ENCODE measurements around the gene CCDC192. TPM values are rescaled to one million over a fixed set of nuclear protein-coding genes. Genes with fewer than 3 reads are reported as not detected.
"Not testable (repeated sequence)": the region's sequence is repeated elsewhere in the genome, so short reads cannot be mapped to it uniquely, and the experiment has no call there.

Gene CCDC192
- total RNA-seq, 4 donors from 2014 or later, result 0.94 to 2.6 (median 0.94) TPM; not detected in 1

DNA sequence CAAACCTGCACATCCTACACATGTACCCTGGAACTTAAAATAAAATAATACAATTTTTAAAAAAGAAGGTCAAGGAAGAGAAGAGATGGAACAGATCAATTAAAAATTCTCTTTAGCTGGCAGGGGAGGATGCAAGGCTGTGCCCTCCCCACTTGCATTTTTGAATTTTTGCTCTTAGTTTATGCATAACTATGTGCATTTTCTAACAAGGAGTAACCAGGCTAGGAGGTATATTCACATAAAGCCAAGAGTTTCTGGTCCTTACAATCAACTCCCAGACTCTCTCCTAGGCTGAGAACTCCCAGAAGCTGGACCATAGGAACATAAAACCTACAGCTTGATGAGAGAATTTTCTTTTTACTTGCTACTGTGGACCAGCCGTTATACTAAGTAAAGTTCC is 29.8 kb downstream of the CCDC192 start:
- no peak for TF ChIP-seq EP300 (IDR thresholded peaks at IDR 0.05)
- TF ChIP-seq POLR2AphosphoS5 (IDR thresholded peaks at IDR 0.05), result no peak
- no peak for TF ChIP-seq POLR2A (IDR thresholded peaks at IDR 0.05)
- TF ChIP-seq, protein P1, sequence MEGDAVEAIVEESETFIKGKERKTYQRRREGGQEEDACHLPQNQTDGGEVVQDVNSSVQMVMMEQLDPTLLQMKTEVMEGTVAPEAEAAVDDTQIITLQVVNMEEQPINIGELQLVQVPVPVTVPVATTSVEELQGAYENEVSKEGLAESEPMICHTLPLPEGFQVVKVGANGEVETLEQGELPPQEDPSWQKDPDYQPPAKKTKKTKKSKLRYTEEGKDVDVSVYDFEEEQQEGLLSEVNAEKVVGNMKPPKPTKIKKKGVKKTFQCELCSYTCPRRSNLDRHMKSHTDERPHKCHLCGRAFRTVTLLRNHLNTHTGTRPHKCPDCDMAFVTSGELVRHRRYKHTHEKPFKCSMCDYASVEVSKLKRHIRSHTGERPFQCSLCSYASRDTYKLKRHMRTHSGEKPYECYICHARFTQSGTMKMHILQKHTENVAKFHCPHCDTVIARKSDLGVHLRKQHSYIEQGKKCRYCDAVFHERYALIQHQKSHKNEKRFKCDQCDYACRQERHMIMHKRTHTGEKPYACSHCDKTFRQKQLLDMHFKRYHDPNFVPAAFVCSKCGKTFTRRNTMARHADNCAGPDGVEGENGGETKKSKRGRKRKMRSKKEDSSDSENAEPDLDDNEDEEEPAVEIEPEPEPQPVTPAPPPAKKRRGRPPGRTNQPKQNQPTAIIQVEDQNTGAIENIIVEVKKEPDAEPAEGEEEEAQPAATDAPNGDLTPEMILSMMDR (IDR thresholded peaks at IDR 0.05), result no peak
- H3K27ac ChIP-seq, result no peak overlapping the region
- no peaks in the 10 kb centered on the region for H3K9me3 ChIP-seq
- no peak overlapping the region for H3K4me3 ChIP-seq
- ATAC-seq, result no peak
- H3K27me3 ChIP-seq, result no peaks in the 10 kb centered on the region
- H3K4me1 ChIP-seq, result no peaks in the 10 kb centered on the region
- WGBS, 2 donors (ENCODE audit: low coverage in 1 of 2), result 78 to 95% methylated on average over 1 of the region's 1 CpG
- no peaks in the 10 kb centered on the region for H3K36me3 ChIP-seq

DNA sequence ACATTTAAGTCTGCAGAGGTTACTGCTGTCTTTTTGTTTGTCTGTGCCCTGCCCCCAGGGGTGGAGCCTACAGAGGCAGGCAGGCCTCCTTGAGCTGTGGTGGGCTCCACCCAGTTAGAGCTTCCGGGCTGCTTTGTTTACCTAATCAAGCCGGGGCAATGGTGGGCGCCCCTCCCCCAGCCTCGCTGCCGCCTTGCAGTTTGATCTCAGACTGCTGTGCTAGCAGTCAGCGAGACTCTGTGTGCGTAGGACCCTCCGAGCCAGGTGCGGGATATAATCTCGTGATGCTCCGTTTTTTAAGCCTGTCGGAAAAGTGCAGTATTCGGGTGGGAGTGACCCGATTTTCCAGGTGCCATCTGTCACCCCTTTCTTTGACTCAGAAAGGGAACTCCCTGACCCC is 36.2 kb downstream of the CCDC192 start:
- H3K4me3 ChIP-seq, H3K36me3 ChIP-seq, H3K4me1 ChIP-seq, H3K27ac ChIP-seq, H3K9me3 ChIP-seq, H3K27me3 ChIP-seq, ATAC-seq: not testable (repeated sequence)
- 40% methylated on average over 1 of the region's 14 CpGs; no CpG with 5 or more reads in 1 of the 2 donors for WGBS, 2 donors (ENCODE audit: low coverage in 1 of 2)

DNA sequence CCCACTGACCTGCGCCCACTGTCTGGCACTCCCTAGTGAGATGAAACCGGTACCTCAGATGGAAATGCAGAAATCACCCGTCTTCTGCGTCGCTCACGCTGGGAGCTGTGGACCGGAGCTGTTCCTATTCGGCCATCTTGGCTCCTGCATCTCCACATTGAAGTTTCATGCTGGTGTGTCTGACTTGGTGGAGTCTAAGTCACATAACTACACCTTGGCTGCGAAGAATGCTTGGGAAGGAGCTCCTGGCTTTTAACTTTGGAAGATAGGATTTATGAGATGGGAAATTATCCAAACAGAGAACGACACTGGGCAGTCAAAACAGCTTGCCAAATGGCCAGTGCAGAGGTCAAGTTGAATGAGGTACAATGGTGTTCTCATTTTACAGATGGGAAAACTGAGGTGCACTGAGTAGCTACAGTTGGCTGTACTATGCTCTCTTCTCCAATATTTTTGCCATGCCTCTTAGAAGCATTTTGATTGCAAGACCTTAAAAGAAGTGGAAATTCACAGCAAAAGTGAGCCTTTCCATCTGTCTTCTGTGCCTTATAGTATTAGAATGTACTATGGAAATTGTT is 36.7 kb downstream of the CCDC192 start:
- Histone ChIP-seq H3K4me1 (peaks cover 0 to 2% (median 0%) of the 10 kb centered on the region in 3 donors), H3K9me3 (no peaks in the 10 kb centered on the region), H3K27me3 (no peaks in the 10 kb centered on the region), H3K4me3 (no peak overlapping the region), H3K36me3 (no peaks in the 10 kb centered on the region), H3K27ac (no peak overlapping the region)
- no peak for ATAC-seq
- no peak for TF ChIP-seq POLR2AphosphoS5 (IDR thresholded peaks at IDR 0.05)
- TF ChIP-seq, protein P1 (IDR thresholded peaks at IDR 0.05), result no peak
- TF ChIP-seq EP300 (IDR thresholded peaks at IDR 0.05), result no peak
- TF ChIP-seq POLR2A (IDR thresholded peaks at IDR 0.05), result no peak
- 80 to 92% methylated on average over 1 to 5 of the region's 10 CpGs for WGBS, 2 donors (ENCODE audit: low coverage in 1 of 2)

GRCh38 chr5:127741412-127741811 is 38.2 kb downstream of the CCDC192 start:
- TF ChIP-seq, protein P1 (IDR thresholded peaks at IDR 0.05), result no peak
- no peak for TF ChIP-seq POLR2AphosphoS5 (IDR thresholded peaks at IDR 0.05)
- no peak for TF ChIP-seq EP300 (IDR thresholded peaks at IDR 0.05)
- TF ChIP-seq POLR2A (IDR thresholded peaks at IDR 0.05), result no peak
- Histone ChIP-seq H3K27me3 (no peaks in the 10 kb centered on the region), H3K4me3 (no peak overlapping the region), H3K9me3 (no peaks in the 10 kb centered on the region), H3K4me1 (peaks cover 0 to 2% (median 0%) of the 10 kb centered on the region in 3 donors), H3K36me3 (no peaks in the 10 kb centered on the region), H3K27ac (no peak overlapping the region)
- ATAC-seq, result no peak

DNA sequence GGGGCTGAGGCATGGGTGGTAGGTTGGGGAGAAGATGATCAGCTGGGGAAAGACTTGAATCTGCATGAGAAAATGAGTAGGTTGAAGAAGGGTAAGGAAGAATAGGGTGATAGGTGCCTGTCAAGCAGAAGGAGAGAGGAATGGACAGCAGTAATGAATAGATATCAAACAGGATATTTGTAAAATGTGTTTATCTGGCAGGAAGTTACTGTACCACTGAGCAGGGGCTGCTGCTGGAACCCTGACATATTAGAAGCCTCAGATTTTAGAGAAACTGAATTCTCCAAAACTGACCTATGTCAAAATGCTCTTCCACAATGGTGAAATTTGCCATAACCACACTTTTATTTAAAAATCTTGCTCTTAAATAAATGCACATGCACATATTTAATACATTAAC is 41.0 kb downstream of the CCDC192 start:
- no peaks in the 10 kb centered on the region for H3K27me3 ChIP-seq
- no peak overlapping the region for H3K4me3 ChIP-seq
- H3K27ac ChIP-seq, result no peak overlapping the region
- peaks cover 0 to 2% (median 0%) of the 10 kb centered on the region in 3 donors for H3K4me1 ChIP-seq
- ATAC-seq, result no peak
- no peaks in the 10 kb centered on the region for H3K9me3 ChIP-seq
- TF ChIP-seq EP300 (IDR thresholded peaks at IDR 0.05) (no peak), POLR2AphosphoS5 (IDR thresholded peaks at IDR 0.05) (no peak), POLR2A (IDR thresholded peaks at IDR 0.05) (no peak)
- TF ChIP-seq, protein P1 (IDR thresholded peaks at IDR 0.05), result no peak
- no peaks in the 10 kb centered on the region for H3K36me3 ChIP-seq
